NCI-H1694 treated with DMSO at 0.1 percent for 48 hours (cell line): ENCODE results near the gene FTCD.

Experiments
- DNase-seq: peaks from one replicate; lab custom pipeline; 2025; lab: John Stamatoyannopoulos, UW

The FTCD gene

GRCh38 chr21:46124083-46124925, 31.1 kb downstream of the FTCD start:
- DNase-seq: no peak

- no peak for DNase-seq
Observed at GRCh38 chr21:46122758-46123683, 32.4 kb downstream of the FTCD start.

GRCh38 chr21:46122237-46122671, 33.1 kb downstream of the FTCD start:
- no peak for DNase-seq

- no peak for DNase-seq
Observed at GRCh38 chr21:46121286-46122221, 33.8 kb downstream of the FTCD start.

GRCh38 chr21:46120301-46121285, 34.8 kb downstream of the FTCD start:
- no peak for DNase-seq

- DNase-seq: no peak
Observed at GRCh38 chr21:46119637-46120271, 35.6 kb downstream of the FTCD start.

GRCh38 chr21:46119144-46119636, 36.2 kb downstream of the FTCD start:
- no peak for DNase-seq

GRCh38 chr21:46118316-46119143, 36.8 kb downstream of the FTCD start:
- no peak for DNase-seq

GRCh38 chr21:46117586-46118315, 37.6 kb downstream of the FTCD start:
- no peak for DNase-seq

GRCh38 chr21:46116776-46117585, 38.4 kb downstream of the FTCD start:
- DNase-seq: no peak

GRCh38 chr21:46116189-46116775, 39.1 kb downstream of the FTCD start:
- DNase-seq: no peak

- DNase-seq: no peak
Observed at GRCh38 chr21:46115441-46116188, 39.8 kb downstream of the FTCD start.

GRCh38 chr21:46114963-46115362, 40.4 kb downstream of the FTCD start:
- no peak for DNase-seq

GRCh38 chr21:46113497-46114176, 41.7 kb downstream of the FTCD start:
- no peak for DNase-seq

GRCh38 chr21:46112725-46113215, 42.6 kb downstream of the FTCD start:
- DNase-seq: no peak
